OCI-LY3 (cell line): ENCODE measurements around the gene RFTN2.

Experiments used
- H2AFZ ChIP-seq: fragments of 200-600, 300-600 bp; shearing (Covaris generic); 2 replicates; pipeline ENCODE4 v1.6.0; 2014; ENCODE audit warnings: antibody characterized with exemption, low read depth, low read length
- H3K27ac ChIP-seq: fragments of 200-600, 300-600 bp; sonication (generic); 2 replicates; pipeline ENCODE4 v1.5.1; 2014; ENCODE audit warnings: mild to moderate bottlenecking, low read length, moderate library complexity, mixed read lengths
- H3K27me3 ChIP-seq: fragments of 200-600, 300-600 bp; sonication (generic); 2 replicates; pipeline ENCODE4 v1.6.1; 2014; ENCODE audit warnings: low read depth, low read length, mixed read lengths
- H3K36me3 ChIP-seq: fragments of 200-600, 300-600 bp; sonication (generic); replicated peaks from 2 replicates; pipeline ENCODE3; 2014; ENCODE audit warnings: low read depth, low read length, mixed read lengths
- H3K4me1 ChIP-seq: fragments of 300-600, 200-600 bp; sonication (generic); 2 replicates; pipeline ENCODE4 v1.6.1; 2014; ENCODE audit warnings: low read length, mixed read lengths
- H3K4me2 ChIP-seq: fragments of 200-600, 300-600 bp; sonication (generic); 2 replicates; pipeline ENCODE4 v1.6.1; 2014; ENCODE audit warnings: low read length, mixed read lengths
- H3K4me3 ChIP-seq: fragments of 300-600, 200-600 bp; sonication (generic); 2 replicates; pipeline ENCODE4 v1.5.1; 2014; ENCODE audit warnings: antibody characterized with exemption, mild to moderate bottlenecking, low read length, moderate library complexity
- H3K79me2 ChIP-seq: fragments of 300-600, 200-600 bp; shearing (Covaris generic); 2 replicates; pipeline ENCODE4 v1.6.1; 2014; ENCODE audit warnings: mild to moderate bottlenecking, low read length, mixed read lengths
- H3K9ac ChIP-seq: fragments of 300-600, 200-600 bp; shearing (Covaris generic); 2 replicates; pipeline ENCODE4 v1.6.0; 2014; ENCODE audit warnings: mild to moderate bottlenecking, low read length, moderate library complexity
- H3K9me3 ChIP-seq: fragments of 200-600, 300-600 bp; shearing (Covaris generic); 2 replicates; pipeline ENCODE4 v1.6.1; 2014; ENCODE audit warnings: low read length, mixed read lengths; ENCODE audit not compliant: insufficient read depth
- H4K20me1 ChIP-seq: fragments of 200-600, 300-600 bp; sonication (generic); 2 replicates; pipeline ENCODE4 v1.6.1; 2016; ENCODE audit warnings: low read length, mixed read lengths; ENCODE audit not compliant: insufficient read depth
- EZH2phosphoT487 ChIP-seq: fragments of 200-600 bp; shearing (Covaris generic); IDR thresholded peaks from 2 replicates; pipeline ENCODE4 v1.6.1; 2018; ENCODE audit warnings: antibody characterized with exemption, mixed run types, low read depth
- TF ChIP-seq, protein P1 (sequence below): fragments of 200-600, 300-600 bp; sonication (generic); IDR thresholded peaks from 2 replicates; pipeline ENCODE4 v1.5.1; 2014; ENCODE audit warnings: antibody characterized with exemption, low read length, low read depth

Gene RFTN2

DNA sequence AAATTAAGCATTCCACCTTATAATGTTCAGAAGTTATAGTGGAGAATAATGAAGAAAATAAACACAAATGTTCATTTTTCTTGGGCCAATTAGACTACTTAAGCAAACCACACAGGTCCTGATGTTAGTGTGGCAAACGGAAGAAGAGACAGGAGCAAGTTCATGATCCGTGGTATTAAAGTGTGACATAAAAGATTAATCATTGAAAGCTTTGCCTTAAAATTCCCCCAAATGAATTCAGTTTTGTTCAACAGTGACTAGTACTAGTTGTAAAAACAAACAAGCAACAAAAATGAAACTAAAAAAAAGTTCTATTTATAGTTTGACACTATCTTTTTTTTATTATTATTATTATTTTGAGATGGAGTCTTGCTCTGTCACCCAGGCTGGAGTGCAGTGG, 73.7 kb downstream of the RFTN2 start:
- H2AFZ ChIP-seq, result no peak overlapping the region

DNA sequence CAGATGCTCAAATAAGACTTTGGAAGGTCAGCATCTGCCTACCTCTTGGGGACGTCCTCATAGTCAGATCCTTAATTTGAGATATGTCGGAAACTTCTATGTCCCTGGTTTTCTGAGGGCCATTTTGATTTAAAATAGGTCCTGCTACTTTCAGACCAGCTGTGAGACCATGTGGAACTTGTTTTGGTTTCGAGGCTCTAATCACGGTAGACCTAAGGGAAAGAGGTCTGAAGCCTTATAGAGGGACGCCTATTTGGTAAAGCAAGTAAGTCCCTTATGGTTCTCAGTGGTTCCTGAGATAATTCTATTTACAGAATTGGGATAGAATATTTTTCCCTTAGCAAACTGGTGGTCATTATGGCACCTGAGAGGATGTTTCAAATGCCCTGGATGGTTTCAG, 75.1 kb downstream of the RFTN2 start:
- Histone ChIP-seq H3K4me2 (no peak overlapping the region), H3K4me3 (no peak overlapping the region), H3K27ac (no peak overlapping the region), H2AFZ (peak overlapping the region; percentile 92; the same call in 1 of the 2 replicates), H3K79me2 (no peaks in the 10 kb centered on the region), H4K20me1 (no peaks in the 10 kb centered on the region), H3K27me3 (peaks cover 11% of the 10 kb centered on the region; the same call in 1 of the 2 replicates), H3K9ac (no peak overlapping the region), H3K4me1 (peaks cover 18% of the 10 kb centered on the region; the same call in 1 of the 2 replicates), H3K36me3 (no peaks in the 10 kb centered on the region), H3K9me3 (no peaks in the 10 kb centered on the region)
- TF ChIP-seq EZH2phosphoT487, result no peak
- TF ChIP-seq, protein P1, sequence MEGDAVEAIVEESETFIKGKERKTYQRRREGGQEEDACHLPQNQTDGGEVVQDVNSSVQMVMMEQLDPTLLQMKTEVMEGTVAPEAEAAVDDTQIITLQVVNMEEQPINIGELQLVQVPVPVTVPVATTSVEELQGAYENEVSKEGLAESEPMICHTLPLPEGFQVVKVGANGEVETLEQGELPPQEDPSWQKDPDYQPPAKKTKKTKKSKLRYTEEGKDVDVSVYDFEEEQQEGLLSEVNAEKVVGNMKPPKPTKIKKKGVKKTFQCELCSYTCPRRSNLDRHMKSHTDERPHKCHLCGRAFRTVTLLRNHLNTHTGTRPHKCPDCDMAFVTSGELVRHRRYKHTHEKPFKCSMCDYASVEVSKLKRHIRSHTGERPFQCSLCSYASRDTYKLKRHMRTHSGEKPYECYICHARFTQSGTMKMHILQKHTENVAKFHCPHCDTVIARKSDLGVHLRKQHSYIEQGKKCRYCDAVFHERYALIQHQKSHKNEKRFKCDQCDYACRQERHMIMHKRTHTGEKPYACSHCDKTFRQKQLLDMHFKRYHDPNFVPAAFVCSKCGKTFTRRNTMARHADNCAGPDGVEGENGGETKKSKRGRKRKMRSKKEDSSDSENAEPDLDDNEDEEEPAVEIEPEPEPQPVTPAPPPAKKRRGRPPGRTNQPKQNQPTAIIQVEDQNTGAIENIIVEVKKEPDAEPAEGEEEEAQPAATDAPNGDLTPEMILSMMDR, result no peak

More for the DNA sequence above, 73.7 kb downstream of the RFTN2 start:
- H3K79me2 ChIP-seq, result no peaks in the 10 kb centered on the region
- H3K9ac ChIP-seq, result no peak overlapping the region
- H3K36me3 ChIP-seq, result no peaks in the 10 kb centered on the region
- H3K9me3 ChIP-seq, result no peaks in the 10 kb centered on the region
- 0 out of 2 replicates have a peak, but pooled peaks cover 4% of the 10 kb centered on the region for H3K27me3 ChIP-seq
- no peak overlapping the region for H3K4me2 ChIP-seq
- H3K27ac ChIP-seq, result no peak overlapping the region
- TF ChIP-seq EZH2phosphoT487, result no peak
- TF ChIP-seq, protein P1, result no peak
- H4K20me1 ChIP-seq, result no peaks in the 10 kb centered on the region
- no peak overlapping the region for H3K4me3 ChIP-seq
- peaks cover 28% of the 10 kb centered on the region for H3K4me1 ChIP-seq

- Histone ChIP-seq H3K4me3 (peak overlapping the region; percentile 50), H3K4me2 (peak overlapping the region; percentile 67), H3K27ac (no peak overlapping the region), H4K20me1 (no peaks in the 10 kb centered on the region), H3K4me1 (peaks cover 18% of the 10 kb centered on the region; the same call in 1 of the 2 replicates), H2AFZ (peak overlapping the region; percentile 92), H3K27me3 (peaks cover 14% of the 10 kb centered on the region; the same call in 1 of the 2 replicates), H3K9ac (peak overlapping the region; percentile 7; the same call in 1 of the 2 replicates), H3K36me3 (no peaks in the 10 kb centered on the region), H3K9me3 (no peaks in the 10 kb centered on the region), H3K79me2 (no peaks in the 10 kb centered on the region)
- TF ChIP-seq, protein P1, result peak; percentile 30; the same call in 1 of the 2 replicates
- no peak for TF ChIP-seq EZH2phosphoT487
These were observed 76.0 kb downstream of the RFTN2 start for GRCh38 chr2:197599285-197599965.

DNA sequence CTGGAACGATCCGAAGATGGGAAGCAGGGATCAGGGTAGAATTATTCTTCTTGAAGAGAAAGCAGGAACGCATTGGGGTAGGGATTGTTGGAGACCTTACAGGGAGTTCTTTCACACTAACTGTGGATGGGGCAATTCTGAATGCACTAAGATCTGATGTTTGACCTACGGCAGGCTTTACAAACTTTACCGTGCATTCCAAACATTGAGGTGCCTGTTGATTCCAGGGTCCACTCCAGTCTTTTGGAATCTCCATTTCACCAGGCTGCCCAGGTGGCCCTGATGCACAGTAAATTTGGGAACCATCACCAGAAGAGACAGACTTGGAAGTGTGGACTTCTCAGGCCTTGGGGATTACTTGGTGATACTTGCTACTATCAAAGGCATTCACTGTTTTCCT, 76.9 kb downstream of the RFTN2 start:
- Histone ChIP-seq H3K9ac (no peak overlapping the region), H3K4me1 (peaks cover 12% of the 10 kb centered on the region; the same call in 1 of the 2 replicates), H3K27ac (no peak overlapping the region), H3K36me3 (no peaks in the 10 kb centered on the region), H3K4me3 (no peak overlapping the region), H4K20me1 (no peaks in the 10 kb centered on the region), H2AFZ (no peak overlapping the region), H3K27me3 (peaks cover 14% of the 10 kb centered on the region; the same call in 1 of the 2 replicates), H3K79me2 (no peaks in the 10 kb centered on the region), H3K4me2 (no peak overlapping the region), H3K9me3 (no peaks in the 10 kb centered on the region)
- TF ChIP-seq, protein P1, result no peak
- TF ChIP-seq EZH2phosphoT487, result no peak
